HG02973 (cell line): ENCODE data around the gene PARP8.

Experiments used
- ATAC-seq: cut with Tn5 transposase; IDR thresholded peaks from one replicate; pipeline ENCODE4 v1.9.1; 2021; ENCODE audit warnings: moderate library complexity; ENCODE audit not compliant: unreplicated experiment

The PARP8 gene

DNA sequence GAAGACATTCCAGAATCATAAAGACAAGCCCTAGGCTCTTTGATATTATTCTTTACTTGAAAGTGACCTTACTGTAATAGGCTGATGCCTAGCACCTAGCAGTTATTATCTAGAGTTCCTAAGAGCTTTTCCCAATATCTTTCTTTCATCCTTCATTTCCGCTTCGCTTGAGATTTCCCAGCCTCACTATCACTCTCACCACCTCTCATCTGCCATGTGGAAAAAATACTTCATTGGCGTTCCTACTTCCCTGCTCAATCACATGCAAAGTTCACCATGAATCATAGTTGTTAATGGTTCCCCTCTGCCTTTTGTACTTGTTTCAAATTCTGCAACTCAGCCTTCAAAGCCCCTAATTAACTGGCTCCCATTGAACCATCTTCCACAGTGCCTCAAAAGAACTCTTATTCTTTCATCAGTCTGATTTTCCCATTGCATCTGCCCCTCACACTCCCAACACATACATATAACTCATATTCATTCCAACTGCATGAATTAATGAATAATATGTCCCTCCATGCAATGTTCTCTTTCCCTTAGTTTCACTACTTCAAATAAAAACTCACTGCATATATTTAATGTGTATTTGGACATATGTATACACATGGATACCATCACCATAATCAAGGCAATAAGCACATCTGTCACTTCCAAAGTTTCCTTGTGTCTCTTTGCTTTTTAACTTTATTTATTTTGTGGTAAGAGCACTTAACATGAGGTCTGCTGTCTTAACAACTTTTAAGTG, 221.6 kb downstream of the PARP8 start:
- ATAC-seq, result no peak

DNA sequence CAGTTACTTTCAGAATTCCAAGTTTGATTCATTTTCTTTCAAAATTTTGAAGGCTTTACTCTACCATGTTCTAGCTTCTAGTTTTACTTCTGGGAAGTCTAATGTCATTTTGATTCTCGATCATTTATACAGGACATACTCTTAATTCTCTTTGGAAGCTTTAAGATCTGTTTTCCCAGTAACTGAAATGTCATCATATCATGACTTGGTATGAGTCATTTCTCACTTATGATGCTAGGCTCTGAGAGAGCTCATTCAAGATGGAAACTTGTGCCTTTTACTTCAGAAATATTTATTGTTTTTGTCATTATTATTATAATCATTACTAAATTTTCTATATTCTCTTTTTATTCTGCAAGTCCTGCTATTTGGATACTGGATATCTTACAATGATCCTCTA, 222.3 kb downstream of the PARP8 start:
- no peak for ATAC-seq

DNA sequence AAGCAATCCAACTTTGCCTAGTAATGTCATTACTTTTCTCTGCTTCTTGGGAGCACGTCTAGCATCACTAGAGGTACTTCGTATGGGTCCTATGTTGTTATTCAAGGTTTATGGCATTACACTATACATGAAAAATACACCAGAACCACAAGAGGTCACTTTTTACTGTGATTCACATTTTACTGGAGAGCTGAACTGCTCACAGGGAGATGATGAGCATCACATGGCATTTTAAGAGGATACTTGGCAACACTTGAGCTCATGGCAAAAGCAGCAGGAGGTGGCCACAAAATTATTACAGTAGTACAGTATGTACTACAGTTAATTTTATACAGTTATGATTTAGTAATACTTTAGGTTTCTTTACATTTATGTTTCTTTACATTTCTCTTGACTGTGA, 223.4 kb downstream of the PARP8 start:
- ATAC-seq, result no peak
